Measurements from ENCODE around the gene DCLK1. TPM values are rescaled to one million over a fixed set of nuclear protein-coding genes. Genes with fewer than 3 reads are reported as not detected.

DCLK1 gene
- total and polyA plus RNA-seq, 4 donors: 0.04 to 0.56 (median 0.20) TPM

DNA sequence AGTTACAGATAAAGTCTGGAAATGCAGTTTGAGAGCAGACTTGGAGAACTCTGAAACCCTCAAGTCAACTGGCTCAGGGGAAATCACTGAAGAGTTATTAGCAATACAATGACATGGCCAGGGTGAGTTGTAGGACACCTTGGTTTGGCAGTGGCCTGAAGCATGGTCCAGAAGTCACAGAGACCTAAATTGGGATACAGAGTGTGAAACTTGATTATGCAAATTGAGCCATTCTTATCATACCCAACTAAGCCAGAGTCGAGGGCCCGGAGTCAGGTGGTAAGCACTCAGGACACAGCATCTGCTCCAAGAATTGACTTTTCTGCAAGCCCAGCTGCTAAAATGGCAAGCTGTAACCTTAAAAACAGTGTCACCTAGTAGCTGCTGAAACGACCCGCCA is 224.5 kb downstream of the DCLK1 start:
- Histone ChIP-seq H3K9ac (ENCODE audit: low read depth in 1 of 2, low read length in 2 of 2) (no peak overlapping the region), H3K27me3 (ENCODE audit: control insufficient read depth in 4 of 4, insufficient read depth in 4 of 4, low read length in 3 of 4) (no peaks in the 10 kb centered on the region), H3K9me3 (ENCODE audit: control insufficient read depth in 4 of 4, low read length in 3 of 4) (no peaks in the 10 kb centered on the region), H3K4me1 (ENCODE audit: control insufficient read depth in 4 of 4, insufficient read depth in 4 of 4, low read length in 3 of 4) (no peaks in the 10 kb centered on the region), H3K4me3 (ENCODE audit: low read depth in 1 of 3, low read length in 3 of 3) (no peak overlapping the region), H3K36me3 (ENCODE audit: control insufficient read depth in 4 of 4, insufficient read depth in 3 of 4, low read depth in 1 of 4, low read length in 3 of 4) (no peaks in the 10 kb centered on the region), H3K27ac (ENCODE audit: low read depth in 1 of 2, low read length in 2 of 2) (no peak overlapping the region)
- no peak for DNase-seq (ENCODE audit: low spot score)
- 82% methylated on average over 4 of the region's 4 CpGs for WGBS
- TF ChIP-seq, protein P1, sequence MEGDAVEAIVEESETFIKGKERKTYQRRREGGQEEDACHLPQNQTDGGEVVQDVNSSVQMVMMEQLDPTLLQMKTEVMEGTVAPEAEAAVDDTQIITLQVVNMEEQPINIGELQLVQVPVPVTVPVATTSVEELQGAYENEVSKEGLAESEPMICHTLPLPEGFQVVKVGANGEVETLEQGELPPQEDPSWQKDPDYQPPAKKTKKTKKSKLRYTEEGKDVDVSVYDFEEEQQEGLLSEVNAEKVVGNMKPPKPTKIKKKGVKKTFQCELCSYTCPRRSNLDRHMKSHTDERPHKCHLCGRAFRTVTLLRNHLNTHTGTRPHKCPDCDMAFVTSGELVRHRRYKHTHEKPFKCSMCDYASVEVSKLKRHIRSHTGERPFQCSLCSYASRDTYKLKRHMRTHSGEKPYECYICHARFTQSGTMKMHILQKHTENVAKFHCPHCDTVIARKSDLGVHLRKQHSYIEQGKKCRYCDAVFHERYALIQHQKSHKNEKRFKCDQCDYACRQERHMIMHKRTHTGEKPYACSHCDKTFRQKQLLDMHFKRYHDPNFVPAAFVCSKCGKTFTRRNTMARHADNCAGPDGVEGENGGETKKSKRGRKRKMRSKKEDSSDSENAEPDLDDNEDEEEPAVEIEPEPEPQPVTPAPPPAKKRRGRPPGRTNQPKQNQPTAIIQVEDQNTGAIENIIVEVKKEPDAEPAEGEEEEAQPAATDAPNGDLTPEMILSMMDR (IDR thresholded peaks at IDR 0.05; ENCODE audit: low read depth, low read length, missing input control): no peak
- no peak for TF ChIP-seq YY1 (IDR thresholded peaks at IDR 0.05)
- TF ChIP-seq, protein P2, sequence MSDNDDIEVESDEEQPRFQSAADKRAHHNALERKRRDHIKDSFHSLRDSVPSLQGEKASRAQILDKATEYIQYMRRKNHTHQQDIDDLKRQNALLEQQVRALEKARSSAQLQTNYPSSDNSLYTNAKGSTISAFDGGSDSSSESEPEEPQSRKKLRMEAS (IDR thresholded peaks at IDR 0.05): no peak
- no peak for TF ChIP-seq EGR1 (IDR thresholded peaks at IDR 0.05; ENCODE audit: low read depth in 2 of 2)
- TF ChIP-seq RXRA (IDR thresholded peaks at IDR 0.05): no peak

GRCh38 chr13:35903075-35903474 is 228.1 kb downstream of the DCLK1 start:
- WGBS: 68% methylated on average over 1 of the region's 1 CpG
- no peak for DNase-seq (ENCODE audit: low spot score)

More at GRCh38 chr13:35903075-35903474, 228.1 kb downstream of the DCLK1 start:
- Histone ChIP-seq H3K9ac (ENCODE audit: low read depth in 1 of 2, low read length in 2 of 2) (no peak overlapping the region), H3K4me1 (ENCODE audit: control insufficient read depth in 4 of 4, insufficient read depth in 4 of 4, low read length in 3 of 4) (no peaks in the 10 kb centered on the region), H3K27ac (ENCODE audit: low read depth in 1 of 2, low read length in 2 of 2) (no peak overlapping the region), H3K9me3 (ENCODE audit: control insufficient read depth in 4 of 4, low read length in 3 of 4) (no peaks in the 10 kb centered on the region), H3K36me3 (ENCODE audit: control insufficient read depth in 4 of 4, insufficient read depth in 3 of 4, low read depth in 1 of 4, low read length in 3 of 4) (no peaks in the 10 kb centered on the region), H3K4me3 (ENCODE audit: low read depth in 1 of 3, low read length in 3 of 3) (no peak overlapping the region), H3K27me3 (ENCODE audit: control insufficient read depth in 4 of 4, insufficient read depth in 4 of 4, low read length in 3 of 4) (no peaks in the 10 kb centered on the region)
- no peak for TF ChIP-seq ATF3 (IDR thresholded peaks at IDR 0.05)
- no peak for TF ChIP-seq TAF1 (conservative IDR thresholded peaks at IDR 0.05)
- no peak for TF ChIP-seq EGR1 (IDR thresholded peaks at IDR 0.05; ENCODE audit: low read depth in 2 of 2)
- TF ChIP-seq, protein P1 (IDR thresholded peaks at IDR 0.05; ENCODE audit: low read depth, low read length, missing input control): no peak
- no peak for TF ChIP-seq YY1 (IDR thresholded peaks at IDR 0.05)
- TF ChIP-seq REST (IDR thresholded peaks at IDR 0.05): no peak
- TF ChIP-seq FOXA1 (IDR thresholded peaks at IDR 0.05): no peak
- no peak for TF ChIP-seq GABPA (IDR thresholded peaks at IDR 0.05 in 1 of 2, conservative IDR thresholded peaks at IDR 0.05 in 1 of 2)
- no peak for TF ChIP-seq HNF4A (conservative IDR thresholded peaks at IDR 0.05)
- TF ChIP-seq FOXA2 (IDR thresholded peaks at IDR 0.05): no peak
- TF ChIP-seq, protein P3, sequence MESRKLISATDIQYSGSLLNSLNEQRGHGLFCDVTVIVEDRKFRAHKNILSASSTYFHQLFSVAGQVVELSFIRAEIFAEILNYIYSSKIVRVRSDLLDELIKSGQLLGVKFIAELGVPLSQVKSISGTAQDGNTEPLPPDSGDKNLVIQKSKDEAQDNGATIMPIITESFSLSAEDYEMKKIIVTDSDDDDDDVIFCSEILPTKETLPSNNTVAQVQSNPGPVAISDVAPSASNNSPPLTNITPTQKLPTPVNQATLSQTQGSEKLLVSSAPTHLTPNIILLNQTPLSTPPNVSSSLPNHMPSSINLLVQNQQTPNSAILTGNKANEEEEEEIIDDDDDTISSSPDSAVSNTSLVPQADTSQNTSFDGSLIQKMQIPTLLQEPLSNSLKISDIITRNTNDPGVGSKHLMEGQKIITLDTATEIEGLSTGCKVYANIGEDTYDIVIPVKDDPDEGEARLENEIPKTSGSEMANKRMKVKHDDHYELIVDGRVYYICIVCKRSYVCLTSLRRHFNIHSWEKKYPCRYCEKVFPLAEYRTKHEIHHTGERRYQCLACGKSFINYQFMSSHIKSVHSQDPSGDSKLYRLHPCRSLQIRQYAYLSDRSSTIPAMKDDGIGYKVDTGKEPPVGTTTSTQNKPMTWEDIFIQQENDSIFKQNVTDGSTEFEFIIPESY (IDR thresholded peaks at IDR 0.05): no peak
- no peak for TF ChIP-seq JUND (IDR thresholded peaks at IDR 0.05)
- TF ChIP-seq, protein P2 (IDR thresholded peaks at IDR 0.05): no peak
- no peak for TF ChIP-seq RXRA (IDR thresholded peaks at IDR 0.05)
- no peak for TF ChIP-seq RAD21 (IDR thresholded peaks at IDR 0.05)
- TF ChIP-seq SP1 (IDR thresholded peaks at IDR 0.05): no peak
- TF ChIP-seq HNF4G (IDR thresholded peaks at IDR 0.05): no peak
- TF ChIP-seq NR2F2 (IDR thresholded peaks at IDR 0.05): no peak
